Neuron (in vitro differentiated cells): Measurements from ENCODE around the gene AGBL4.

ENCODE experiments used
- H2AFZ ChIP-seq: one replicate; pipeline ENCODE4 v1.6.1; 2013; ENCODE audit warnings: low read depth, mild to moderate bottlenecking, inconsistent platforms, low read length, moderate library complexity
- H3K27me3 ChIP-seq: one replicate; pipeline ENCODE4 v1.6.1; 2013; ENCODE audit warnings: low read length; ENCODE audit not compliant: insufficient read depth
- H3K36me3 ChIP-seq: one replicate; pipeline ENCODE4 v1.6.1; 2013; ENCODE audit warnings: low read length; ENCODE audit not compliant: insufficient read depth
- H3K4me1 ChIP-seq: one replicate; pipeline ENCODE4 v1.6.1; 2013; ENCODE audit warnings: low read length; ENCODE audit not compliant: insufficient read depth
- H3K4me3 ChIP-seq: 2 replicates; pipeline ENCODE4 v1.5.1; 2013; ENCODE audit warnings: mild to moderate bottlenecking, low read length, moderate library complexity
- H3K9me3 ChIP-seq: one replicate; pipeline ENCODE4 v1.6.1; 2013; ENCODE audit warnings: low read length

The AGBL4 gene

GRCh38 chr1:49523764-49524163 is 500.0 kb downstream of the AGBL4 start:
- Histone ChIP-seq H3K4me1 (no peaks in the 10 kb centered on the region), H3K36me3 (no peaks in the 10 kb centered on the region), H3K4me3 (no peak overlapping the region), H3K9me3 (no peaks in the 10 kb centered on the region), H2AFZ (no peak overlapping the region), H3K27me3 (peaks cover 2% of the 10 kb centered on the region)

- H3K9me3 ChIP-seq: no peaks in the 10 kb centered on the region
Measured at GRCh38 chr1:49466961-49467360, 556.8 kb downstream of the AGBL4 start.

GRCh38 chr1:49465486-49466185 is 558.1 kb downstream of the AGBL4 start:
- no peaks in the 10 kb centered on the region for H3K27me3 ChIP-seq
- no peak overlapping the region for H2AFZ ChIP-seq
- H3K9me3 ChIP-seq: no peaks in the 10 kb centered on the region
- no peaks in the 10 kb centered on the region for H3K4me1 ChIP-seq
- H3K36me3 ChIP-seq: no peaks in the 10 kb centered on the region
- no peak overlapping the region for H3K4me3 ChIP-seq

More at GRCh38 chr1:49466961-49467360, 556.8 kb downstream of the AGBL4 start:
- Histone ChIP-seq H3K4me3 (no peak overlapping the region), H2AFZ (no peak overlapping the region), H3K27me3 (no peaks in the 10 kb centered on the region), H3K4me1 (no peaks in the 10 kb centered on the region), H3K36me3 (no peaks in the 10 kb centered on the region)

- no peaks in the 10 kb centered on the region for H3K27me3 ChIP-seq
- no peaks in the 10 kb centered on the region for H3K36me3 ChIP-seq
- H3K9me3 ChIP-seq: no peaks in the 10 kb centered on the region
- no peak overlapping the region for H2AFZ ChIP-seq
- no peaks in the 10 kb centered on the region for H3K4me1 ChIP-seq
- H3K4me3 ChIP-seq: no peak overlapping the region
Measured at GRCh38 chr1:49448200-49448599, 575.6 kb downstream of the AGBL4 start.

- H3K9me3 ChIP-seq: peaks cover 3% of the 10 kb centered on the region
- H3K27me3 ChIP-seq: no peaks in the 10 kb centered on the region
- no peaks in the 10 kb centered on the region for H3K36me3 ChIP-seq
- no peak overlapping the region for H2AFZ ChIP-seq
- H3K4me3 ChIP-seq: no peak overlapping the region
- H3K4me1 ChIP-seq: no peaks in the 10 kb centered on the region
Measured at GRCh38 chr1:49436865-49437264, 586.9 kb downstream of the AGBL4 start.

- H2AFZ ChIP-seq: no peak overlapping the region
- no peak overlapping the region for H3K4me3 ChIP-seq
- no peaks in the 10 kb centered on the region for H3K9me3 ChIP-seq
- no peaks in the 10 kb centered on the region for H3K36me3 ChIP-seq
- H3K27me3 ChIP-seq: no peaks in the 10 kb centered on the region
- no peaks in the 10 kb centered on the region for H3K4me1 ChIP-seq
Measured at GRCh38 chr1:49435291-49435690, 588.5 kb downstream of the AGBL4 start.

GRCh38 chr1:49424782-49425181 is 599.0 kb downstream of the AGBL4 start:
- Histone ChIP-seq H3K9me3 (no peaks in the 10 kb centered on the region), H3K36me3 (no peaks in the 10 kb centered on the region), H3K4me3 (no peak overlapping the region), H3K27me3 (no peaks in the 10 kb centered on the region), H2AFZ (no peak overlapping the region), H3K4me1 (no peaks in the 10 kb centered on the region)

GRCh38 chr1:49416758-49417157 is 607.0 kb downstream of the AGBL4 start:
- Histone ChIP-seq H2AFZ (no peak overlapping the region), H3K36me3 (no peaks in the 10 kb centered on the region), H3K4me3 (no peak overlapping the region), H3K4me1 (no peaks in the 10 kb centered on the region), H3K9me3 (no peaks in the 10 kb centered on the region), H3K27me3 (no peaks in the 10 kb centered on the region)

GRCh38 chr1:49408346-49408745 is 615.4 kb downstream of the AGBL4 start:
- H3K36me3 ChIP-seq: no peaks in the 10 kb centered on the region

GRCh38 chr1:49397086-49397485 is 626.7 kb downstream of the AGBL4 start:
- no peak overlapping the region for H2AFZ ChIP-seq
- no peaks in the 10 kb centered on the region for H3K4me1 ChIP-seq
- H3K9me3 ChIP-seq: no peaks in the 10 kb centered on the region
- no peak overlapping the region for H3K4me3 ChIP-seq
- H3K27me3 ChIP-seq: no peaks in the 10 kb centered on the region
- H3K36me3 ChIP-seq: no peaks in the 10 kb centered on the region

More at GRCh38 chr1:49408346-49408745, 615.4 kb downstream of the AGBL4 start:
- Histone ChIP-seq H3K27me3 (peaks cover 8% of the 10 kb centered on the region), H2AFZ (no peak overlapping the region), H3K9me3 (no peaks in the 10 kb centered on the region), H3K4me1 (no peaks in the 10 kb centered on the region), H3K4me3 (no peak overlapping the region)

- no peaks in the 10 kb centered on the region for H3K27me3 ChIP-seq
- H3K4me1 ChIP-seq: no peaks in the 10 kb centered on the region
- H3K9me3 ChIP-seq: no peaks in the 10 kb centered on the region
- no peak overlapping the region for H3K4me3 ChIP-seq
- H2AFZ ChIP-seq: no peak overlapping the region
- no peaks in the 10 kb centered on the region for H3K36me3 ChIP-seq
Measured at GRCh38 chr1:49394200-49394599, 629.6 kb downstream of the AGBL4 start.

- no peak overlapping the region for H2AFZ ChIP-seq
- no peaks in the 10 kb centered on the region for H3K9me3 ChIP-seq
- H3K4me1 ChIP-seq: no peaks in the 10 kb centered on the region
- no peaks in the 10 kb centered on the region for H3K36me3 ChIP-seq
- no peaks in the 10 kb centered on the region for H3K27me3 ChIP-seq
- no peak overlapping the region for H3K4me3 ChIP-seq
Measured at GRCh38 chr1:49389699-49390098, 634.1 kb downstream of the AGBL4 start.

- H2AFZ ChIP-seq: no peak overlapping the region
- no peak overlapping the region for H3K4me3 ChIP-seq
- no peaks in the 10 kb centered on the region for H3K36me3 ChIP-seq
- no peaks in the 10 kb centered on the region for H3K27me3 ChIP-seq
- H3K4me1 ChIP-seq: no peaks in the 10 kb centered on the region
- no peaks in the 10 kb centered on the region for H3K9me3 ChIP-seq
Measured at GRCh38 chr1:49364676-49365075, 659.1 kb downstream of the AGBL4 start.

- Histone ChIP-seq H3K27me3 (no peaks in the 10 kb centered on the region), H3K9me3 (no peaks in the 10 kb centered on the region), H3K4me3 (no peak overlapping the region), H3K36me3 (no peaks in the 10 kb centered on the region), H2AFZ (no peak overlapping the region), H3K4me1 (no peaks in the 10 kb centered on the region)
Measured at GRCh38 chr1:49363628-49364027, 660.1 kb downstream of the AGBL4 start.
